Transverse colon (tissue), 4 donors: ENCODE measurements around the gene ZNF213. TPM values are rescaled to one million over a fixed set of nuclear protein-coding genes. Genes with fewer than 3 reads are reported as not detected.

ENCODE experiments used
- DNase-seq: peaks from one replicate; pipeline ENCODE4 v3.0.0-alpha.2; 2019
- H3K27ac ChIP-seq, 4 donors: fragments of 200-600 bp; sonication (generic); 2 replicates each; pipeline ENCODE4 v1.5.1; 2016 to 2018; ENCODE audit warnings: inconsistent platforms in 4 of 4
- H3K27me3 ChIP-seq: fragments of 200-600 bp; sonication (generic); 2 replicates; pipeline ENCODE4 v1.5.1; 2017; ENCODE audit warnings: inconsistent platforms
- H3K36me3 ChIP-seq, 4 donors: fragments of 200-600 bp; sonication (generic); 2 replicates each; pipeline ENCODE4 v1.5.1; 2017 to 2019; ENCODE audit warnings: inconsistent platforms in 4 of 4
- H3K4me1 ChIP-seq, 4 donors: fragments of 200-600 bp; sonication (generic); 2 replicates each; pipeline ENCODE4 v1.5.1; 2017 to 2020; ENCODE audit warnings: inconsistent platforms in 4 of 4
- H3K4me3 ChIP-seq, 4 donors: fragments of 200-600 bp; sonication (generic); 1 replicate in 1 of 4; 2 replicates in 3 of 4; pipeline versions ENCODE4 v1.5.1 to v1.6.1; 2017 to 2019; ENCODE audit warnings: inconsistent platforms in 4 of 4
- H3K9me3 ChIP-seq, 2 donors: fragments of 200-600 bp; sonication (generic); 2 replicates each; pipeline ENCODE4 v1.5.1; 2017 to 2019; ENCODE audit warnings: inconsistent platforms in 2 of 2
- CTCF ChIP-seq, 5 experiments: fragments of 200-600 bp in 3 of 5; fragments of 450-650 bp in 2 of 5; sonication (generic) in 3 of 5; IDR thresholded peaks; 1 replicate in 2 of 5; 2 replicates in 3 of 5; pipeline ENCODE4 v1.5.1; 2016 to 2017; ENCODE audit warnings: antibody characterized with exemption in 5 of 5, inconsistent platforms in 3 of 5, mild to moderate bottlenecking in 2 of 5, moderate library complexity in 1 of 5
- EP300 ChIP-seq: sonication (generic); formaldehyde crosslinking; IDR thresholded peaks from one replicate; pipeline ENCODE4 v1.6.1; 2017; ENCODE audit warnings: antibody characterized with exemption, low read depth
- POLR2A ChIP-seq: fragments of 450-650 bp; IDR thresholded peaks from one replicate; pipeline ENCODE4 v1.6.1; 2016; ENCODE audit warnings: antibody characterized with exemption, mild to moderate bottlenecking, moderate library complexity
- POLR2AphosphoS5 ChIP-seq, 3 donors: sonication (generic); formaldehyde crosslinking; IDR thresholded peaks; one replicate each; pipeline ENCODE4 v1.6.1; 2016; ENCODE audit warnings: antibody characterized with exemption in 3 of 3
- WGBS, 2 donors: methylation state at CpG; one replicate each; pipeline ENCODE4 v1.1.5; 2018; ENCODE audit warnings: low coverage in 1 of 2; 5-methylcytosine and 5-hydroxymethylcytosine counted together
- in situ Hi-C, 4 donors: fragments of 200-750 bp; cut with MboI; loops; one replicate each; pipeline versions ENCODE4 v1.15.0 to v1.15.1; 2017; ENCODE audit warnings: low sequenced_read_pairs in 3 of 4, low pct_ligation_motif_present in 1 of 4, low pct_unique_long_range_greater_than_20kb in 1 of 4
- intact Hi-C: fragments of 100-400 bp; cut with DNase I; formaldehyde crosslinking; loops from one replicate; pipeline ENCODE4 v1.15.1; 2023; ENCODE audit warnings: low total_unique reads
- total RNA-seq, 4 donors: library from RNA; depleted of rRNA; stranded (reverse); fragments of >200 nt; gene quantifications; one replicate each; pipeline ENCODE4 v1.1.0, GENCODE V29; 2016

Gene ZNF213
- total RNA-seq, 4 donors from 2014 or later, result 12.1 to 64.3 (median 16.1) TPM

DNA sequence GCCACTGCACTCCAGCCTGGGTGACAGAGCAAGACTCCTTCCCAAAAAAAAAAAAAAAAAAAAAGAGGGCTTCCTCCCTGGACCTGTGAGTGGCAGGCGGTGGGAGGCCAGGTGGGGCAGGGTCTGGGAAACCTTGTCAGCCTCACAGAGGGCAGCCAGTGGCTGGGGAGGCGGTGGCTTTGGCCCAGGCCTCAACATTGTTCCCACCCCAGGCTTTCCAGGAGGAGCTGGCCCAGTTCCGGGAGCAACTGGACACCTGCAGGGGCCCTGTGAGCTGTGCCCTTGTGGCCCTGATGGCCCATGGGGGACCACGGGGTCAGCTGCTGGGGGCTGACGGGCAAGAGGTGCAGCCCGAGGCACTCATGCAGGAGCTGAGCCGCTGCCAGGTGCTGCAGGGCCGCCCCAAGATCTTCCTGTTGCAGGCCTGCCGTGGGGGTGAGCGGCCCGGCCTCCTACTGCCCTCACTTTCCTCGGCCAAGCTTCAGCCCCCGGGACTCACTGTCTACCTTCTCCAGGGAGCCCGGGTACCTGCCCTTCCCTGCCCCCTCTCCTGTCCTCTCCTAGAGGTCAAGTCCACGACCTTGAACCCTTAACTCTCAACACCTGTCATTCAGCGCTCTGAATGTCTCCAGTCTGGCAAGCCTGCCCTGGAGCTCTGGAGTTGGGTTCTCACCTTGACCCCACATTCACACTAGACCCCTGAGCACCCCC, 12.4 kb downstream of the ZNF213 start:
- H3K4me3 ChIP-seq, result no peak overlapping the region
- no peaks in the 10 kb centered on the region for H3K9me3 ChIP-seq
- 92% methylated on average over 15 of the region's 16 CpGs; no CpG with 5 or more reads in 1 of the 2 donors for WGBS, 2 donors
- in situ Hi-C loops (loop anchor here in 1 of 4 donors (25.0 kb wide), 1 partner anchor 110 kb away; the partner anchor contains the start of genes BICDL2 and MMP25), intact Hi-C loops (no loop called here)
- no peak for DNase-seq
- TF ChIP-seq POLR2AphosphoS5 (IDR thresholded peaks at IDR 0.05) (no peak), EP300 (no peak), POLR2A (no peak), CTCF (IDR thresholded peaks at IDR 0.05) (no peak)
- no peaks in the 10 kb centered on the region for H3K27me3 ChIP-seq
- no peaks in the 10 kb centered on the region for H3K36me3 ChIP-seq
- no peak overlapping the region for H3K27ac ChIP-seq
- H3K4me1 ChIP-seq, result peaks cover 11 to 40% (median 34%) of the 10 kb centered on the region in 4 donors

GRCh38 chr16:3147757-3148104, 12.9 kb downstream of the ZNF213 start:
- Histone ChIP-seq H3K4me3 (no peak overlapping the region), H3K36me3 (no peaks in the 10 kb centered on the region), H3K27me3 (no peaks in the 10 kb centered on the region), H3K4me1 (peaks cover 11 to 45% (median 38%) of the 10 kb centered on the region in 4 donors), H3K9me3 (no peaks in the 10 kb centered on the region), H3K27ac (no peak overlapping the region)
- TF ChIP-seq POLR2A (no peak), EP300 (no peak), CTCF (IDR thresholded peaks at IDR 0.05) (no peak), POLR2AphosphoS5 (IDR thresholded peaks at IDR 0.05) (no peak)
- in situ Hi-C loops, result loop anchor here in 1 of 4 donors (25.0 kb wide), 1 partner anchor 110 kb away; the partner anchor contains the start of genes BICDL2 and MMP25
- WGBS, 2 donors, result 89% methylated on average over 5 of the region's 5 CpGs; no CpG with 5 or more reads in 1 of the 2 donors
- intact Hi-C loops, result no loop called here
- no peak for DNase-seq

DNA sequence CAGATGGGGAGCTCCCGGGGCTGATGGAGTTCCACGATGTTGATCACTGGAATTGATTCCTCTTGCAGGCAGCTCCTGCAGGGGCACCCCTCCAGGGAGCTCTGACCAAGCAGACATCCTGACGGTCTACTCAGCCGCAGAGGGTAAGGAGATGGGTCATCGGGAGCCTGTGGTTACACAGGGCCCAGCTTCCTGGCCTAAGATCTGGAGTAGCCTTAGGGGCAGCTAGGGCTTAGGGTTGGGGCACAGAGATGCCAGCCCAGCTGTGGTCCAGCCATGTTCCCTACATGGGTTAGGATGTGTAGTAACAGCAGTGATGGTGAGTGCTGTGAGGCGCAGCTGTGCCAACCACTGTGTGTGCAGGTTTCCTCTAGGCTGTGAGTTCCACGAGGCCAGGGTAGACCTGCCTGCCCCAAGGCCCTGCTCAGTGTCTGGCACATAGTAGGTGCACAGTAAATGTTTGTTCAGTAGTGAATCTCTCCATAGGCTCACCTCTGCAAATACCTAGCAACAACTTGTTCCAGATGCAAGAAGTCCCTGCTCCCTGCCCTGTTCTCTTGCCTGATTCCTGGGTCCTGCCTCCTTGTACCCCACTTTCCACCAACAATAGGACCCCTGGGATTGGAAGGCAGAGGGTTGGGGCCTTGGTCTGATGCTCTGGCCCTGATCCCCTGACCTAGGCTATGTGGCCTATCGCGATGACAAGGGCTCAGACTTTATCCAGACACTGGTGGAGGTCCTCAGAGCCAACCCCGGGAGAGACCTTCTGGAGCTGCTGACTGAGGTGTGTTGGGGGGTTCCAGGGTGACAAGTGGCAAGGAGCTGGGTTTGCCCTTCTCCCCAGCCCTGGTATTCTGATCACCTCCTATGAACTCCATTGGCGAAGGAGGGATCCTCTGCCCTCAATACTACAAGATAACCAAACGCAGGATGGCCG, 13.7 kb downstream of the ZNF213 start:
- Histone ChIP-seq H3K4me1 (peaks cover 11 to 43% (median 36%) of the 10 kb centered on the region in 4 donors), H3K27ac (no peak overlapping the region), H3K27me3 (no peaks in the 10 kb centered on the region), H3K36me3 (no peaks in the 10 kb centered on the region), H3K4me3 (no peak overlapping the region), H3K9me3 (no peaks in the 10 kb centered on the region)
- TF ChIP-seq CTCF (IDR thresholded peaks at IDR 0.05) (no peak), POLR2A (no peak), POLR2AphosphoS5 (IDR thresholded peaks at IDR 0.05) (no peak), EP300 (no peak)
- WGBS, 2 donors, result 95% methylated on average over 12 of the region's 13 CpGs; no CpG with 5 or more reads in 1 of the 2 donors
- no peak for DNase-seq
- in situ Hi-C loops, result loop anchor here in 1 of 4 donors (25.0 kb wide), 1 partner anchor 111 kb away; the partner anchor contains the start of genes BICDL2 and MMP25
- intact Hi-C loops, result no loop called here

GRCh38 chr16:3149193-3149530, 14.3 kb downstream of the ZNF213 start:
- in situ Hi-C loops, result loop anchor here in 1 of 4 donors (25.0 kb wide), 1 partner anchor 112 kb away; the partner anchor contains the start of genes BICDL2 and MMP25
- H3K4me1 ChIP-seq, result peaks cover 11 to 37% (median 30%) of the 10 kb centered on the region in 4 donors
- no peak for DNase-seq

More at GRCh38 chr16:3149193-3149530, 14.3 kb downstream of the ZNF213 start:
- intact Hi-C loops, result no loop called here
- TF ChIP-seq POLR2AphosphoS5 (IDR thresholded peaks at IDR 0.05), result no peak
- H3K9me3 ChIP-seq, result no peaks in the 10 kb centered on the region
- peak overlapping the region; percentile 86 to 92 (median 90) for H3K27ac ChIP-seq
- WGBS, 2 donors, result 87% methylated on average over 6 of the region's 6 CpGs; no CpG with 5 or more reads in 1 of the 2 donors
- no peaks in the 10 kb centered on the region for H3K36me3 ChIP-seq
- peak overlapping the region in 1 of 4 donors; percentile 75 for H3K4me3 ChIP-seq
- no peaks in the 10 kb centered on the region for H3K27me3 ChIP-seq
